Neural cell (in vitro differentiated cells): ENCODE measurements around the gene AJUBA. TPM values are rescaled to one million over a fixed set of nuclear protein-coding genes. Genes with fewer than 3 reads are reported as not detected.

Experiments used
- H2AFZ ChIP-seq: fragments of 200-600, 300-800 bp; sonication (generic), shearing (Covaris generic); 2 replicates; pipeline ENCODE4 v1.6.0; 2014; ENCODE audit warnings: low read depth, mild to moderate bottlenecking, antibody characterized with exemption, low read length, moderate library complexity
- H3F3A ChIP-seq: fragments of 200-600 bp; shearing (Covaris generic); 2 replicates; pipeline ENCODE4 v1.6.1; 2016; ENCODE audit warnings: mild to moderate bottlenecking, moderate library complexity, mixed read lengths, antibody characterized with exemption, low read length; ENCODE audit not compliant: insufficient read depth, poor library complexity, severe bottlenecking
- H3K27ac ChIP-seq: fragments of 200-600, 300-800 bp; sonication (generic), shearing (Covaris generic); 2 replicates; pipeline ENCODE4 v1.5.1; 2014; ENCODE audit warnings: mild to moderate bottlenecking, low read length, moderate library complexity
- H3K27me3 ChIP-seq: fragments of 300-800, 200-600 bp; sonication (generic), shearing (Covaris generic); 2 replicates; pipeline ENCODE4 v1.6.0; 2014; ENCODE audit warnings: mild to moderate bottlenecking, low read depth, low read length, moderate library complexity; ENCODE audit not compliant: insufficient read depth
- H3K36me3 ChIP-seq: fragments of 300-800, 200-600 bp; sonication (generic), shearing (Covaris generic); 2 replicates; pipeline ENCODE4 v1.5.1; 2014; ENCODE audit warnings: mild to moderate bottlenecking, antibody characterized with exemption, low read length, moderate library complexity; ENCODE audit not compliant: insufficient read depth
- H3K4me2 ChIP-seq: fragments of 300-800, 200-600 bp; sonication (generic), shearing (Covaris generic); 2 replicates; pipeline ENCODE4 v1.6.0; 2014; ENCODE audit warnings: mild to moderate bottlenecking, low read length
- H3K4me3 ChIP-seq: fragments of 300-800, 200-600 bp; sonication (generic), shearing (Covaris generic); 2 replicates; pipeline ENCODE4 v1.5.1; 2014; ENCODE audit warnings: mild to moderate bottlenecking, low read length, moderate library complexity
- H3K79me2 ChIP-seq: fragments of 200-600 bp; shearing (Covaris generic); replicated peaks from 2 replicates; pipeline ENCODE4 v1.6.0; 2014; ENCODE audit warnings: mild to moderate bottlenecking, low read length, moderate library complexity; ENCODE audit not compliant: insufficient read depth
- H3K9ac ChIP-seq: fragments of 300-800, 200-600 bp; sonication (generic), shearing (Covaris generic); 2 replicates; pipeline ENCODE4 v1.6.1; 2016; ENCODE audit warnings: mild to moderate bottlenecking, low read length, mixed read lengths
- H3K9me2 ChIP-seq: fragments of 200-600 bp; shearing (Covaris generic); 2 replicates; pipeline ENCODE4 v1.6.1; 2016; ENCODE audit warnings: mild to moderate bottlenecking, low read length, mixed read lengths; ENCODE audit not compliant: insufficient read depth
- H3K9me3 ChIP-seq: fragments of 200-600, 300-800 bp; sonication (generic), shearing (Covaris generic); 2 replicates; pipeline ENCODE4 v1.6.1; 2016; ENCODE audit warnings: mild to moderate bottlenecking, mixed run types, low read length, moderate library complexity, mixed read lengths
- H4K20me1 ChIP-seq: fragments of 200-600 bp; shearing (Covaris generic); 2 replicates; pipeline ENCODE4 v1.6.1; 2016; ENCODE audit warnings: mild to moderate bottlenecking, mixed run types; ENCODE audit not compliant: insufficient read depth
- EP300 ChIP-seq: fragments of 450-650 bp; conservative IDR thresholded peaks from 2 replicates; pipeline ENCODE4 v1.6.1; 2014; ENCODE audit warnings: antibody characterized with exemption, mild to moderate bottlenecking, moderate library complexity; ENCODE audit not compliant: poor library complexity, severe bottlenecking
- EZH2 ChIP-seq: fragments of 200-600, 300-800 bp; shearing (Covaris generic), sonication (generic); IDR thresholded peaks from 2 replicates; pipeline ENCODE4 v1.6.1; 2014; ENCODE audit warnings: antibody characterized with exemption, low read length, borderline replicate concordance, mild to moderate bottlenecking; ENCODE audit not compliant: insufficient read depth, poor library complexity, severe bottlenecking
- MXI1 ChIP-seq: fragments of 450-650 bp; conservative IDR thresholded peaks from 2 replicates; pipeline ENCODE4 v1.6.1; 2014; ENCODE audit warnings: antibody characterized with exemption, mild to moderate bottlenecking; ENCODE audit not compliant: poor library complexity, severe bottlenecking
- POLR2AphosphoS5 ChIP-seq: IDR thresholded peaks from 2 replicates; pipeline ENCODE4 v1.6.1; 2012
- RAD21 ChIP-seq: fragments of 450-650 bp; conservative IDR thresholded peaks from 2 replicates; pipeline ENCODE4 v1.6.1; 2014; ENCODE audit warnings: antibody characterized with exemption, mild to moderate bottlenecking, moderate library complexity
- SMC3 ChIP-seq: fragments of 450-650 bp; conservative IDR thresholded peaks from 2 replicates; pipeline ENCODE4 v1.6.1; 2014; ENCODE audit warnings: antibody characterized with exemption, mild to moderate bottlenecking, moderate library complexity; ENCODE audit not compliant: poor library complexity
- TAF1 ChIP-seq: IDR thresholded peaks from 2 replicates; pipeline ENCODE4 v1.6.1; 2012; ENCODE audit warnings: low read depth
- polyA plus RNA-seq: library from polyadenylated mRNA; depleted of rRNA; stranded (reverse); fragments of >200 nt; gene quantifications from 2 replicates; pipeline ENCODE4 v1.2.3, GENCODE V29; 2014
- TF ChIP-seq, protein P1 (sequence below): IDR thresholded peaks from 2 replicates; pipeline ENCODE4 v1.6.1; 2012; ENCODE audit warnings: borderline replicate concordance
- TF ChIP-seq, protein P2 (sequence below): fragments of 450-650 bp; IDR thresholded peaks from 2 replicates; pipeline ENCODE4 v1.5.1; 2014; ENCODE audit warnings: antibody characterized with exemption, mild to moderate bottlenecking, moderate library complexity; ENCODE audit not compliant: poor library complexity, severe bottlenecking

Gene AJUBA
- polyA plus RNA-seq, 1 donor from 2014 or later: 1.9 TPM

DNA sequence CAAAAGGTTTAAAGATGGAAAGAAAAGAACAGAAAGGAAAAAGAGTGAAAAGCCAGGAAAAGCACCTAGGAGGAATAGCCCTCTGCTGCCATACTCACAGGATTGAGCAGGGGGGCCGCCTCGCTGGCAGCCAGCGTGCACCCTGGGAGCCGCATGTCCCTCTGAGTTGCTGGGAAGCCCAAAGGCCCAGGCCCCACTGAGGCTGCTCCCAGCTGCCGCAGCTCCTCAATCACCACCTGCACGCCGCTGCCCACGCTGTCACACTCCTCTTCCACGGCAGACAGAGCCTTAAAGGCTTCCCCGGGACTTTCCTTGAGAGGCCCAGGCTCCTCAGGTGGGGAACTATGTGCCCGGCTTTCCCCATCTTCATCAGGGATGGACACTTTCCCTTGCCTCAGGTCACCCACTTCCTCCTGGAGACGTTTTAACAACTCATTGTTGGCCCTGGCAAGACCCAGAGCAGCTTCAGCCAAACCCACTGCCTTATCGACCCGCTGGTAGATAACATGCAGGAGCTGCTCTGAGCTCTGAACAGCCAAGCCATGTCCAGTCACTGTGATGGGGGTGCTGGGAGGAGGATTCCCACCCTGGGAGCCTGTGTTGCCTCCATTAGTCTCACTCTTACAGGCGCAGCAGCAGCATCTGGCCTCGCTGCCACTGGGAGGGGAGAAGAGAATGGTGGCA is 16.1 kb upstream of the AJUBA start:
- H4K20me1 ChIP-seq: no peaks in the 10 kb centered on the region
- H3K9me3 ChIP-seq: no peaks in the 10 kb centered on the region
- no peaks in the 10 kb centered on the region for H3K79me2 ChIP-seq
- no peaks in the 10 kb centered on the region for H3K27me3 ChIP-seq
- H3K9ac ChIP-seq: no peak overlapping the region
- H3K4me2 ChIP-seq: no peak overlapping the region
- H3F3A ChIP-seq: no peaks in the 10 kb centered on the region
- no peaks in the 10 kb centered on the region for H3K36me3 ChIP-seq
- H3K9me2 ChIP-seq: no peaks in the 10 kb centered on the region
- no peak overlapping the region for H3K4me3 ChIP-seq
- TF ChIP-seq EP300 (no peak), EZH2 (no peak), TAF1 (no peak), POLR2AphosphoS5 (no peak), RAD21 (no peak), MXI1 (no peak), SMC3 (no peak)
- TF ChIP-seq, protein P1, sequence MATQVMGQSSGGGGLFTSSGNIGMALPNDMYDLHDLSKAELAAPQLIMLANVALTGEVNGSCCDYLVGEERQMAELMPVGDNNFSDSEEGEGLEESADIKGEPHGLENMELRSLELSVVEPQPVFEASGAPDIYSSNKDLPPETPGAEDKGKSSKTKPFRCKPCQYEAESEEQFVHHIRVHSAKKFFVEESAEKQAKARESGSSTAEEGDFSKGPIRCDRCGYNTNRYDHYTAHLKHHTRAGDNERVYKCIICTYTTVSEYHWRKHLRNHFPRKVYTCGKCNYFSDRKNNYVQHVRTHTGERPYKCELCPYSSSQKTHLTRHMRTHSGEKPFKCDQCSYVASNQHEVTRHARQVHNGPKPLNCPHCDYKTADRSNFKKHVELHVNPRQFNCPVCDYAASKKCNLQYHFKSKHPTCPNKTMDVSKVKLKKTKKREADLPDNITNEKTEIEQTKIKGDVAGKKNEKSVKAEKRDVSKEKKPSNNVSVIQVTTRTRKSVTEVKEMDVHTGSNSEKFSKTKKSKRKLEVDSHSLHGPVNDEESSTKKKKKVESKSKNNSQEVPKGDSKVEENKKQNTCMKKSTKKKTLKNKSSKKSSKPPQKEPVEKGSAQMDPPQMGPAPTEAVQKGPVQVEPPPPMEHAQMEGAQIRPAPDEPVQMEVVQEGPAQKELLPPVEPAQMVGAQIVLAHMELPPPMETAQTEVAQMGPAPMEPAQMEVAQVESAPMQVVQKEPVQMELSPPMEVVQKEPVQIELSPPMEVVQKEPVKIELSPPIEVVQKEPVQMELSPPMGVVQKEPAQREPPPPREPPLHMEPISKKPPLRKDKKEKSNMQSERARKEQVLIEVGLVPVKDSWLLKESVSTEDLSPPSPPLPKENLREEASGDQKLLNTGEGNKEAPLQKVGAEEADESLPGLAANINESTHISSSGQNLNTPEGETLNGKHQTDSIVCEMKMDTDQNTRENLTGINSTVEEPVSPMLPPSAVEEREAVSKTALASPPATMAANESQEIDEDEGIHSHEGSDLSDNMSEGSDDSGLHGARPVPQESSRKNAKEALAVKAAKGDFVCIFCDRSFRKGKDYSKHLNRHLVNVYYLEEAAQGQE: no peak
- TF ChIP-seq, protein P2, sequence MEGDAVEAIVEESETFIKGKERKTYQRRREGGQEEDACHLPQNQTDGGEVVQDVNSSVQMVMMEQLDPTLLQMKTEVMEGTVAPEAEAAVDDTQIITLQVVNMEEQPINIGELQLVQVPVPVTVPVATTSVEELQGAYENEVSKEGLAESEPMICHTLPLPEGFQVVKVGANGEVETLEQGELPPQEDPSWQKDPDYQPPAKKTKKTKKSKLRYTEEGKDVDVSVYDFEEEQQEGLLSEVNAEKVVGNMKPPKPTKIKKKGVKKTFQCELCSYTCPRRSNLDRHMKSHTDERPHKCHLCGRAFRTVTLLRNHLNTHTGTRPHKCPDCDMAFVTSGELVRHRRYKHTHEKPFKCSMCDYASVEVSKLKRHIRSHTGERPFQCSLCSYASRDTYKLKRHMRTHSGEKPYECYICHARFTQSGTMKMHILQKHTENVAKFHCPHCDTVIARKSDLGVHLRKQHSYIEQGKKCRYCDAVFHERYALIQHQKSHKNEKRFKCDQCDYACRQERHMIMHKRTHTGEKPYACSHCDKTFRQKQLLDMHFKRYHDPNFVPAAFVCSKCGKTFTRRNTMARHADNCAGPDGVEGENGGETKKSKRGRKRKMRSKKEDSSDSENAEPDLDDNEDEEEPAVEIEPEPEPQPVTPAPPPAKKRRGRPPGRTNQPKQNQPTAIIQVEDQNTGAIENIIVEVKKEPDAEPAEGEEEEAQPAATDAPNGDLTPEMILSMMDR: no peak
- H3K27ac ChIP-seq: no peak overlapping the region
- no peak overlapping the region for H2AFZ ChIP-seq

DNA sequence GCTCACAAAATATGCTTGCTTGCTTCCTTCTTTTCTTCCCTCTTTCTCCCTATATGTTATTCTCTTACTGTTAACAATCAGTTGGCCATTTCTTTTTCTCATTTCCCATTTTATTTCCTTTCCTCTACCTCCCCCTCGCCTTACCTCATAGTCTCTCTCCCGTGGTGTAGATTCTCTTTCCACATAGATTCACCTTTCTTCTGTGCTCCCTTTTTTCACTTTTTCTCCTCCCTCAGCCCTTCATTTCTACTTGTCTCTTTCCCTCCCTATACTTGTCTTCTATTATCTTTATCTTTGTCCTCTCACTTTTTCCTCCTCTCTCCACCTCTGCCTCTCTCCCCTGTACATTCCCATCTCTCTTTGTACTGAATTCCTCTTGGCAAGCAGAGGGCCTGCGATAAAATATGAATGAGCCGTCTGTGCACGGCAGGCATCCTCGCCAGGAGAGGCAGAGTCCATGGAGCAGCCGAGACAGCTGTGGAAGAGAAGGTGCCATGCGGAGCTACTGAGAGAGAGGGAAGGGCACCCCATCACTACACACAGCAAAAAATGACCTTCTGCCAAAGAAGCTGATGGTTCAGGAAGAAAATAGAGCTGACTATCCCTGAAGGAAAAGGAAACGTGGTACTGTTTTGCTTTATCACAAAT is 15.4 kb upstream of the AJUBA start:
- H2AFZ ChIP-seq: no peak overlapping the region
- no peak overlapping the region for H3K4me2 ChIP-seq
- no peaks in the 10 kb centered on the region for H3K36me3 ChIP-seq
- no peaks in the 10 kb centered on the region for H3K9me3 ChIP-seq
- H3K9ac ChIP-seq: no peak overlapping the region
- no peaks in the 10 kb centered on the region for H3K27me3 ChIP-seq
- no peak overlapping the region for H3K4me3 ChIP-seq
- no peaks in the 10 kb centered on the region for H3K79me2 ChIP-seq
- H3F3A ChIP-seq: no peaks in the 10 kb centered on the region
- no peak overlapping the region for H3K27ac ChIP-seq
- H3K9me2 ChIP-seq: no peaks in the 10 kb centered on the region
- no peak for TF ChIP-seq MXI1
- TF ChIP-seq RAD21: no peak
- TF ChIP-seq, protein P2: no peak
- TF ChIP-seq SMC3: no peak
- no peak for TF ChIP-seq EZH2
- no peak for TF ChIP-seq POLR2AphosphoS5
- TF ChIP-seq TAF1: no peak
- no peak for TF ChIP-seq EP300
- TF ChIP-seq, protein P1: no peak
- no peaks in the 10 kb centered on the region for H4K20me1 ChIP-seq
